Gastroesophageal sphincter (tissue), 4 donors: ENCODE results near the gene MSL1. TPM values are rescaled to one million over a fixed set of nuclear protein-coding genes. Genes with fewer than 3 reads are reported as not detected.

Experiments used
- ATAC-seq: fragments of 150-250 bp; one replicate; pipeline ENCODE4 v1.9.1; 2016; ENCODE audit warnings: mild to moderate bottlenecking, moderate library complexity
- H3K27ac ChIP-seq, 4 donors: fragments of 200-600 bp; sonication (generic) in 3 of 4; 1 replicate in 3 of 4; 2 replicates in 1 of 4; pipeline ENCODE4 v1.5.1; 2016 to 2019
- H3K27me3 ChIP-seq: fragments of 200-600 bp; sonication (generic); one replicate; pipeline ENCODE4 v1.5.1; 2019
- H3K36me3 ChIP-seq, 2 donors: fragments of 200-600 bp; sonication (generic); one replicate each; pipeline ENCODE4 v1.5.1; 2019; ENCODE audit warnings: control low read depth in 1 of 2
- H3K4me1 ChIP-seq, 3 donors: fragments of 200-600 bp; sonication (generic); 1 replicate in 2 of 3; 2 replicates in 1 of 3; pipeline ENCODE4 v1.5.1; 2016 to 2019; ENCODE audit warnings: control low read depth in 2 of 3
- H3K4me3 ChIP-seq, 2 donors: fragments of 200-600 bp; sonication (generic); one replicate each; pipeline ENCODE4 v1.5.1; 2019; ENCODE audit warnings: mild to moderate bottlenecking in 1 of 2, moderate library complexity in 1 of 2
- H3K9me3 ChIP-seq, 3 donors: fragments of 200-600 bp; sonication (generic); one replicate each; pipeline ENCODE4 v1.5.1; 2017 to 2019; ENCODE audit warnings: control low read depth in 2 of 3
- CTCF ChIP-seq, 4 experiments: fragments of 200-600 bp in 2 of 4; fragments of 450-650 bp in 2 of 4; sonication (generic) in 1 of 4; IDR thresholded peaks; one replicate each; pipeline ENCODE4 v1.5.1; 2017 to 2019; ENCODE audit warnings: antibody characterized with exemption in 4 of 4, mild to moderate bottlenecking in 2 of 4, moderate library complexity in 2 of 4
- EP300 ChIP-seq: sonication (generic); formaldehyde crosslinking; IDR thresholded peaks from one replicate; pipeline ENCODE4 v1.6.1; 2017; ENCODE audit warnings: antibody characterized with exemption, mild to moderate bottlenecking
- POLR2A ChIP-seq, 2 donors: fragments of 450-650 bp; IDR thresholded peaks; one replicate each; pipeline ENCODE4 v1.6.1; 2017; ENCODE audit warnings: antibody characterized with exemption in 2 of 2, mild to moderate bottlenecking in 2 of 2, moderate library complexity in 1 of 2
- POLR2AphosphoS5 ChIP-seq: sonication (generic); formaldehyde crosslinking; IDR thresholded peaks from one replicate; pipeline ENCODE4 v1.6.1; 2017; ENCODE audit warnings: antibody characterized with exemption
- WGBS, 2 donors: methylation state at CpG; one replicate each; pipeline ENCODE4 v1.1.5; 2018; ENCODE audit warnings: low coverage in 1 of 2; 5-methylcytosine and 5-hydroxymethylcytosine counted together
- total RNA-seq, 4 donors: library from RNA; depleted of rRNA; stranded (reverse); fragments of >200 nt; gene quantifications; one replicate each; pipeline ENCODE4 v1.1.0, GENCODE V29; 2016

Gene MSL1
- total RNA-seq, 4 donors from 2014 or later, result 67.0 to 107 (median 88.1) TPM

DNA sequence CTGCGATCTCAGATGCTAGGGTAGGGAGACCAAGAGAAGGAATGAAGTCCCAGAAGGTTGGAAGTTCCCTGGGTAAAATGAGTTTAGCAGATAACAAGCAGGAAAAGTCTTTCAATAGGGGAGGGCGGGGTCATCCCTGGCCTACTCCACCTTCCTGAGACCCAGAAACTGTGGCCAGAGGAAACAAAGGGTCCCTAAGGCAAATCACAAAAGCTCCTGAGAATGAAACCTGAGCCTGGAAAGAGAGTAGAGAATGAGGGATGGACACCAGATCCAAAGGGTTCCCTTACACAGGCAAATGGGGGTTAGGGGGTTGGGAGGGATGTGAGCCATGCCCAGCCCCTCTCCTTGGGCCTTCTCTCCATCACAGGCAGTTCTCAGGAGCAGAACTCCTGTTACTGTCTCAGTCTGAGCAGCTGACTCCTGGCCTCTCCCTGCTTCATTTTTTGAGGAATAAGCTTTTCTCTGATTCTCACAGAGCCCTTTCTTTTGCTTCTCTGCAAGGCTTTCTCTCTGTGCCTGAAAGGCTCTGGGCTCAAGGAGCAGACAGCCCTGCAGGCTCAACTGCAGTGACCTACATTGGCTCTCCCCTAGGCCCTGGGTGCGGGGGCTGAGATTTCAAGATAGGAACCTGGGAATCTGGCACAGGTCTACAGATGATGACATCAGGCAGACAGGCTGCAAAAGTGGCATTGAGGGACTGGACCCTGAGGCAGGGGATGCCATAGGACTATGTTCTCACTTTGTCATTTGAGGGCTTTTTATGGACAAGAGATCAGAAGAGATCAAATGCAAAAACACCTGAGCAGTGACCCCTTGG, 11.5 kb upstream of the MSL1 start:
- ATAC-seq, result no peak
- Histone ChIP-seq H3K4me1 (peaks cover 40 to 99% (median 78%) of the 10 kb centered on the region in 3 donors), H3K36me3 (no peaks in the 10 kb centered on the region), H3K4me3 (no peak overlapping the region), H3K27me3 (no peaks in the 10 kb centered on the region), H3K27ac (peak overlapping the region; percentile 94 to 99 (median 97)), H3K9me3 (no peaks in the 10 kb centered on the region)
- TF ChIP-seq POLR2A (IDR thresholded peaks at IDR 0.05), result no peak
- TF ChIP-seq CTCF (IDR thresholded peaks at IDR 0.05), result no peak
- no peak for TF ChIP-seq EP300
- TF ChIP-seq POLR2AphosphoS5, result no peak
- 76 to 100% methylated on average over 1 to 2 of the region's 3 CpGs for WGBS, 2 donors

- WGBS, 2 donors, result 0 to 3% methylated on average over 2 to 8 of the region's 12 CpGs
- no peak for TF ChIP-seq EP300
- peak in 3 of 4 experiments; percentile 90 to 95 (median 94) for TF ChIP-seq CTCF (IDR thresholded peaks at IDR 0.05)
- peak; percentile 97 for TF ChIP-seq POLR2AphosphoS5
- TF ChIP-seq POLR2A (IDR thresholded peaks at IDR 0.05), result no peak
- H3K4me3 ChIP-seq, result peak overlapping the region in 1 of 2 donors; percentile 17
- H3K4me1 ChIP-seq, result peaks cover 37 to 87% (median 65%) of the 10 kb centered on the region in 3 donors
- H3K36me3 ChIP-seq, result no peaks in the 10 kb centered on the region
- no peaks in the 10 kb centered on the region for H3K27me3 ChIP-seq
- peak overlapping the region; percentile 94 to 99 (median 97) for H3K27ac ChIP-seq
- ATAC-seq, result peak; percentile 75
- H3K9me3 ChIP-seq, result no peaks in the 10 kb centered on the region
Observed at GRCh38 chr17:40111221-40112128, 10.3 kb upstream of the MSL1 start.

DNA sequence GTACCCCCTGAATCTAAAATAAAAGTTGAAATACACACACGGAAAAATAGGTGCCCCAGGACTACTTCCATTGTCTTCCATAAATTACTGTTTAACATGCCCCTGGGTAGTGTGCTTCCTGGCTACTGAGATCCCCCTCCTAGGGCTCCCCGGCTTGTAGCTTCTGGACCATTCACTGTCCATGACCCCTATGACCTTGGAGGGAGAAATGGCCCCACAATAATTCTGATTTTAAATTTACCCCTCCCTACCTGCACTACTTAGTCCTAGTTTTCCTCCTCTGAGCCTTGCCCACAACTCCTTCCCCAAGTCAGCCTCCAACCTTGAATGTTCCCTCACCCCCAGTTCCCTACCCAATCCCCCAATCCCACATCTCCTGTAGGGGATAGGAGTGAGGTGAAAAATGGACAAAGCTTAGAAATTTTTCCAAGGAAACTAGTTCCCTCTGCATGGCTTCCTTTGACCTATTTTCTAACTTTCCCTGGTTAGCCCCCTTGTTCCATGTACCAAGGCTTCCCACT, 9.5 kb upstream of the MSL1 start:
- TF ChIP-seq CTCF (IDR thresholded peaks at IDR 0.05) (no peak), EP300 (no peak), POLR2A (IDR thresholded peaks at IDR 0.05) (no peak), POLR2AphosphoS5 (no peak)
- WGBS, 2 donors, result 0 to 7% methylated on average over 1 to 2 of the region's 2 CpGs
- H3K36me3 ChIP-seq, result no peaks in the 10 kb centered on the region
- no peaks in the 10 kb centered on the region for H3K27me3 ChIP-seq
- no peaks in the 10 kb centered on the region for H3K9me3 ChIP-seq
- H3K4me3 ChIP-seq, result peak overlapping the region in 1 of 2 donors; percentile 48
- H3K27ac ChIP-seq, result peak overlapping the region; percentile 94 to 99 (median 97)
- peaks cover 32 to 80% (median 58%) of the 10 kb centered on the region in 3 donors for H3K4me1 ChIP-seq
- no peak for ATAC-seq

- H3K4me3 ChIP-seq, result peak overlapping the region in 1 of 2 donors; percentile 48
- no peaks in the 10 kb centered on the region for H3K27me3 ChIP-seq
- H3K4me1 ChIP-seq, result peaks cover 27 to 75% (median 53%) of the 10 kb centered on the region in 3 donors
- H3K9me3 ChIP-seq, result no peaks in the 10 kb centered on the region
- H3K27ac ChIP-seq, result peak overlapping the region; percentile 94 to 99 (median 97)
- peak; percentile 12 for ATAC-seq
- no peaks in the 10 kb centered on the region for H3K36me3 ChIP-seq
- WGBS, 2 donors, result 8 to 10% methylated on average over 2 to 4 of the region's 4 CpGs
- TF ChIP-seq POLR2A (IDR thresholded peaks at IDR 0.05) (peak in 1 of 2 donors; percentile 27), POLR2AphosphoS5 (peak; percentile 5), CTCF (IDR thresholded peaks at IDR 0.05) (no peak)
Observed at GRCh38 chr17:40112718-40113109, 9.1 kb upstream of the MSL1 start.
